Nephron progenitor cell (in vitro differentiated cells): ENCODE measurements around the gene EIF4G1.
A peak's percentile ranks its signal among the peaks of the same experiment; 100 is the strongest.

Experiments
- DNase-seq: peaks from one replicate; pipeline ENCODE4 v3.0.0; 2021
- H3K27ac Mint-ChIP-seq: 2 replicates; pipeline ENCODE4 v1.8.0; 2021; ENCODE audit warnings: mild to moderate bottlenecking, moderate library complexity, mixed read lengths
- H3K27me3 Mint-ChIP-seq: 2 replicates; pipeline ENCODE4 v1.8.0; 2021; ENCODE audit warnings: mild to moderate bottlenecking, low read depth, mixed read lengths; ENCODE audit not compliant: poor library complexity
- H3K36me3 Mint-ChIP-seq: 2 replicates; pipeline ENCODE4 v1.8.0; 2021; ENCODE audit warnings: low read depth, mixed read lengths
- H3K4me1 Mint-ChIP-seq: 2 replicates; pipeline ENCODE4 v1.8.0; 2021; ENCODE audit warnings: mixed read lengths
- H3K4me3 Mint-ChIP-seq: 2 replicates; pipeline ENCODE4 v1.8.0; 2021; ENCODE audit warnings: mild to moderate bottlenecking, moderate library complexity, mixed read lengths
- H3K9me3 Mint-ChIP-seq: 2 replicates; pipeline ENCODE4 v1.8.0; 2021; ENCODE audit warnings: mild to moderate bottlenecking, moderate library complexity, mixed read lengths
- TF ChIP-seq, protein P1 (sequence below): fragments of 200-600 bp; sonication (generic); IDR thresholded peaks from 2 replicates; pipeline ENCODE4 v1.5.0; 2021; ENCODE audit warnings: antibody characterized with exemption

The EIF4G1 gene

DNA sequence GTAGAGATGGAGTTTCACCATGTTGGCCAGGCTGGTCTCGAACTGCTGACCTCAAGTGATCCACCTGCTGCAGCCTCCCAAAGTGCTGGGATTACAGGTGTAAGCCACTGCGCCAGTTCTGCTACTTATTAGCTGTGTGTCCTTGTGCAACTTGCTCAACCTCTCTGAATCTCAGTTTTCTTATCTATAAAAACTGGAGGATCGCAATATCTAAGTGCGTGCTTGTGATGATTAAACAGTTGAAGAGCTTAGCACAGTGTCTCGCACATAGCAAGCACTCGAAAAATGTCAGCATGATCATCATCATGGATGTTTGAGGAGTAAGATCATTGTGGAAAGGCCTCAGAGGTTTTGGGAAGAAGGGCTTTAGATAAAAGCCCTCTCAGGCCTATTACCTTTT, 36.2 kb downstream of the EIF4G1 start:
- Mint-ChIP-seq H3K9me3 (no peaks in the 10 kb centered on the region), H3K4me3 (no peak overlapping the region), H3K4me1 (peaks cover 31% of the 10 kb centered on the region), H3K27ac (no peak overlapping the region), H3K27me3 (peaks cover 7% of the 10 kb centered on the region), H3K36me3 (peaks cover 15% of the 10 kb centered on the region)
- TF ChIP-seq, protein P1, sequence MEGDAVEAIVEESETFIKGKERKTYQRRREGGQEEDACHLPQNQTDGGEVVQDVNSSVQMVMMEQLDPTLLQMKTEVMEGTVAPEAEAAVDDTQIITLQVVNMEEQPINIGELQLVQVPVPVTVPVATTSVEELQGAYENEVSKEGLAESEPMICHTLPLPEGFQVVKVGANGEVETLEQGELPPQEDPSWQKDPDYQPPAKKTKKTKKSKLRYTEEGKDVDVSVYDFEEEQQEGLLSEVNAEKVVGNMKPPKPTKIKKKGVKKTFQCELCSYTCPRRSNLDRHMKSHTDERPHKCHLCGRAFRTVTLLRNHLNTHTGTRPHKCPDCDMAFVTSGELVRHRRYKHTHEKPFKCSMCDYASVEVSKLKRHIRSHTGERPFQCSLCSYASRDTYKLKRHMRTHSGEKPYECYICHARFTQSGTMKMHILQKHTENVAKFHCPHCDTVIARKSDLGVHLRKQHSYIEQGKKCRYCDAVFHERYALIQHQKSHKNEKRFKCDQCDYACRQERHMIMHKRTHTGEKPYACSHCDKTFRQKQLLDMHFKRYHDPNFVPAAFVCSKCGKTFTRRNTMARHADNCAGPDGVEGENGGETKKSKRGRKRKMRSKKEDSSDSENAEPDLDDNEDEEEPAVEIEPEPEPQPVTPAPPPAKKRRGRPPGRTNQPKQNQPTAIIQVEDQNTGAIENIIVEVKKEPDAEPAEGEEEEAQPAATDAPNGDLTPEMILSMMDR: no peak
- no peak for DNase-seq

DNA sequence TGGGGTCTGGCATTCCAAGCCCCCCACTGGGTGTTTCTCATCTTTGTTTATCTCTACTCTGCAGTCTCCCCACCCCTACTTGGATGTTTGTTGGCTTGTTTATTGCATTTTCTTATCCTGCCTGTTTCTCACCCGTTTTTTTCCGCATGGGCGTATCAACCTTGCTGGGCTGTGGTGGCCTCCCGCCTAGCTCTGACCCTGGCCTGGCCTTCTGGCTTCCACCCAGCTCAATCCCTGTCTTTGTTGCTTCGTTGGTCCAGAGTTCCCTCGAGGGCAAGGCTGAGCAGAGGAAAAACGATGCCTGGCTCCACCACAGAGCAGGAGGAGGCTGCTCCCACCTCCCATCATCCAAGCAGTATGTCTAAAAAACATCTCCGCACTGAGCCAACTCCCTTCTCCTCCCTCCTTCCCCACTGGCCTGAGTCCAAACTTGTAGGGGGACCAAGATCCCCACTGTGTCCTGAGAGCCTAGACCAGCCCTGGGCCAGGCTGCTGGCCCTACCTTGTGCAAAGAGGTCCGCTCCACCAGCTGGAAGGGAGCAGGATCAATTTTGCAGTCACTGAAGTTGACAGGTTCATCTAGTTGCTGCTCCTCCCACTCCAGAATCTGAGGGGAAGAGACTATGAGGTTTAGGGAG, 37.2 kb downstream of the EIF4G1 start:
- H3K36me3 Mint-ChIP-seq: peaks cover 14% of the 10 kb centered on the region
- H3K4me3 Mint-ChIP-seq: peak overlapping the region; percentile 18
- peaks cover 7% of the 10 kb centered on the region for H3K27me3 Mint-ChIP-seq
- no peaks in the 10 kb centered on the region for H3K9me3 Mint-ChIP-seq
- DNase-seq: no peak
- H3K27ac Mint-ChIP-seq: peak overlapping the region; percentile 90
- peaks cover 28% of the 10 kb centered on the region for H3K4me1 Mint-ChIP-seq
- TF ChIP-seq, protein P1: no peak

DNA sequence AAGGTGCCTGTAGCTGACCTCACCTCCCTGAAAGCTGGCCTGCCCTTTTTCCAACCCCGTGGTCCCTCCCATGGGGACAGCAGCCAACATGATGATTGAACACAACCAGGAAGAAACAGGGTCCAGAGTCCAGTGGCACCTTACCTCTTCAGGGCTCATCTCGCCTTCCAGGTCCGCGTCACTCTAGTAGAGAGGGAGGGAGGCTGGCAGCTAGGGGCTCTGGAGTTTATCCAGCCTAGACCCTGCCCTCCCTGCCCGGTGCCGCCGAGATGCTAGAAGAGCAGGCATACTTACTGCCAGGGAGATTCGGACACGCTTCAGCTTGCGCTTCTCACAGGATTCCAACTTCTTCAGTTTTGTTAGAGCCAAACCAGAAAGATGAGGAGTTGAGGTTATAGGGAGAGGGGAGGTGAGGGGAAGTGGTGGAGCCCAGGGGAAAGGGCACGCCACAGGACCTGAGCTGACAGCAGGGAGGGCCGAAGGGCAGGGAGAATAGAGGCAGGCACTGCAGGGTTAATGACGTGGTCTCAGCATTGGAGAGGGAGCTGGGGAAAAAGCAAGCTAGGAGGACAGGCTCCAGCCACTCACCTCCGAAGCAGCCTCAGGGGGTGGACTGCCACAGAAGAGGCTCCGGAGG, 37.9 kb downstream of the EIF4G1 start:
- Mint-ChIP-seq H3K36me3 (peaks cover 18% of the 10 kb centered on the region), H3K27ac (peak overlapping the region; percentile 90), H3K9me3 (no peaks in the 10 kb centered on the region), H3K4me1 (peaks cover 28% of the 10 kb centered on the region), H3K4me3 (no peak overlapping the region), H3K27me3 (peaks cover 3% of the 10 kb centered on the region)
- DNase-seq: no peak
- TF ChIP-seq, protein P1: no peak

DNA sequence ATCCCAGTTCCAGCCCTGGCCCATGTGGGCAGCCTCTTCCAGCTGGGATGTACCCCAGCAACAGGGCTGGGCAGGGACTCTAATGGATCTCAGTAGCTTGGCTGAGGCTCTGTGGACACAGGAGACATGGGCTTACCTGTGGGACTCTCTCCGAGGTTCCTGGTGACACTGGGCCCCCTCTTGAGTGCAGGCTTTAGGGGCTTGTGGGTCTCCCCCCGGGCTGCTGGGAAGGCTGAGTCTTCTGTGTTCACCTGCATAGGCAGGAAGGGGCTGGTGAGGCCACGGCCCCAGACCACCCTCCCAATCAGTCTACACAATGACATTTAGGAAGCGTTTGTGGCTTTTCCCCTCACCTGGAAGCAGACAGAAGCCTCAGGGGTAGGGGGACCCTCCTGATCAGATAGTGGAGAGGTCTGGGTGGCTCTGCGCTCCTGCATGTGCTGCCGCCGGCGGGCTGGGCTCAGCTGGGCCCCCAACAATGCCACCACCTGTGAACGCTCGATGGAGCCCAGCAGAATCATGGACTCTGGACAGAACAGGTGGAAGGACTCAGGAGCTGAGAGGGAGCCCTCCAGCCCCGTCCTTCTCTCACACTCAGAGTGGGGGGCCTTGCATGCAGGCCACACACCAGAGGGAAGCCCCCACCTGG, 38.6 kb downstream of the EIF4G1 start:
- TF ChIP-seq, protein P1: no peak
- Mint-ChIP-seq H3K36me3 (peaks cover 18% of the 10 kb centered on the region), H3K9me3 (no peaks in the 10 kb centered on the region), H3K4me1 (peaks cover 28% of the 10 kb centered on the region), H3K27me3 (peaks cover 3% of the 10 kb centered on the region), H3K27ac (no peak overlapping the region), H3K4me3 (no peak overlapping the region)
- DNase-seq: no peak

DNA sequence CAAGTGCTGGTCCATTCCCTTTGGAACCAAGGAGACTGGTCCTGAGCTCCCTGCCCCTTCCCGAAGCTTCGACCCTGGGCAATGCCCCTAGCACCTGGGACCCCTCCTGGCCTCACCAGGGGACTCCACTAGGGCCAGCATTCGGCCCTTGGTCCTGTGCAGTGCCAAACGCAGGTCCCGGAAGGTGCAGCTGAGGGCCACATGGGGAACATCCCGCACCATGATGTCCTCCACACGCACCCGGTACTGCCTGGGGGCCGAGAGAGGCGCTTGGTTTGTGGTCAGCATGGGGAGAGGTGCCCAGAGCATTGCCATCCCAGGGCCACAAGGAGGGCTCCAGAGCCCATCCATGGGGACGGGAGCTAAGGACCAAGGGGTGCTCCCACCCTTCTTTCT, 39.1 kb downstream of the EIF4G1 start:
- peaks cover 3% of the 10 kb centered on the region for H3K27me3 Mint-ChIP-seq
- peaks cover 18% of the 10 kb centered on the region for H3K36me3 Mint-ChIP-seq
- H3K9me3 Mint-ChIP-seq: no peaks in the 10 kb centered on the region
- H3K4me3 Mint-ChIP-seq: no peak overlapping the region
- peaks cover 30% of the 10 kb centered on the region for H3K4me1 Mint-ChIP-seq
- H3K27ac Mint-ChIP-seq: no peak overlapping the region
- no peak for DNase-seq
- TF ChIP-seq, protein P1: no peak
